ENCODE data around the gene LAMC2.

- TF ChIP-seq TAF1 (IDR thresholded peaks at IDR 0.05; ENCODE audit: borderline replicate concordance, insufficient read depth, low read length) (no peak), REST (IDR thresholded peaks at IDR 0.05; ENCODE audit: insufficient read depth in 1 of 2, low read depth in 2 of 2, low read length in 2 of 2) (no peak), POLR2AphosphoS5 (IDR thresholded peaks at IDR 0.05; ENCODE audit: low read depth, low read length) (no peak), FOXP2 (optimal IDR thresholded peaks at IDR 0.05; ENCODE audit: borderline replicate concordance, extremely low read depth, extremely low read length, insufficient read depth) (no peak)
Observed at GRCh38 chr1:183188240-183188639, 2.2 kb downstream of the LAMC2 start.

All from PFSK-1 (cell line).